Measurements from ENCODE around the gene HOXC10. TPM values are rescaled to one million over a fixed set of nuclear protein-coding genes. Genes with fewer than 3 reads are reported as not detected.

Gene HOXC10
- total and polyA plus RNA-seq, 2 of the 8 experiments (the other 6 are each of a cell fraction or from before 2014, with no cell fraction given), result not detected

GRCh38 chr12:53939141-53940108 is 45.5 kb upstream of the HOXC10 start:
- H2AK5ac ChIP-seq (ENCODE audit: low read depth, low read length), result no peak overlapping the region
- peak in 1 of 2 experiments; percentile 74 for DNase-seq (ENCODE audit: low read depth in 1 of 2, low spot score in 2 of 2)
- no peak overlapping the region for H3K56ac ChIP-seq (replicated peaks; ENCODE audit: insufficient read length, low read depth, low read length)
- H3K23me2 ChIP-seq (ENCODE audit: low read depth, low read length), result no peaks in the 10 kb centered on the region
- no peak overlapping the region for H2AFZ ChIP-seq (ENCODE audit: low read length)
- no peak overlapping the region; the same call in none of the 2 replicates for H3K18ac ChIP-seq (ENCODE audit: extremely low read depth, low read length)
- no peak overlapping the region for H2BK15ac ChIP-seq (ENCODE audit: low read length)
- H2BK20ac ChIP-seq (ENCODE audit: low read length), result no peak overlapping the region
- peaks cover 12 to 25% of the 10 kb centered on the region in 2 experiments for H4K20me1 ChIP-seq (replicated peaks in 1 of 2; ENCODE audit: control insufficient read depth in 1 of 2, insufficient read depth in 2 of 2, low read length in 2 of 2)
- H2BK12ac ChIP-seq (ENCODE audit: low read depth, low read length), result peak overlapping the region; percentile 50; the same call in 1 of the 2 replicates
- H4K5ac ChIP-seq (ENCODE audit: insufficient read length, low read depth, low read length), result no peak overlapping the region
- H3K14ac ChIP-seq (ENCODE audit: insufficient read length), result no peak overlapping the region
- peak overlapping the region; percentile 52 to 53 for H3K4me2 ChIP-seq (ENCODE audit: insufficient read depth in 1 of 2, low read depth in 2 of 2, low read length in 2 of 2)
- no peaks in the 10 kb centered on the region for H3K79me2 ChIP-seq (ENCODE audit: control insufficient read depth in 1 of 2, insufficient read depth in 2 of 2, low read length in 2 of 2)
- peaks cover 0 to 6% (median 0%) of the 10 kb centered on the region in 4 experiments; a peak in 1 of 8 replicates for H3K36me3 ChIP-seq (ENCODE audit: control insufficient read depth in 2 of 4, insufficient read depth in 4 of 4, low read length in 3 of 4)
- H3K4me1 ChIP-seq (replicated peaks in 1 of 4; ENCODE audit: control insufficient read depth in 3 of 4, insufficient read depth in 4 of 4, low read length in 3 of 4), result peaks cover 0 to 6% (median 5%) of the 10 kb centered on the region in 4 experiments; a peak in 4 of 7 replicates
- H3K79me1 ChIP-seq (ENCODE audit: low read depth, low read length), result no peaks in the 10 kb centered on the region
- 9% methylated on average over 62 of the region's 91 CpGs; no CpG with 5 or more reads in 1 of the 2 experiments for WGBS, 2 experiments (ENCODE audit: extremely low coverage in 1 of 2, insufficient coverage in 1 of 2, insufficient read length in 1 of 2, insufficient replicate concordance in 2 of 2, low coverage in 1 of 2, low lambda C conversion rate in 2 of 2, missing lambda C conversion rate in 1 of 2)
- CTCF ChIA-PET (ENCODE audit: partially characterized antibody), result interaction anchor here (0.6 to 2.5 kb wide), 15 partner anchors 11 to 276 kb away, joined by 3 to 9 read pairs (median 4); no protein-coding TSS in a partner anchor
- H3K23ac ChIP-seq (ENCODE audit: insufficient read length), result no peak overlapping the region
- POLR2A ChIA-PET (ENCODE audit: partially characterized antibody), result interaction anchor here (0.9 to 3.0 kb wide), 7 partner anchors 13 to 277 kb away, joined by 3 to 12 read pairs (median 3); no protein-coding TSS in a partner anchor
- peaks cover 90 to 100% (median 97%) of the 10 kb centered on the region in 4 experiments for H3K27me3 ChIP-seq (replicated peaks in 1 of 4; ENCODE audit: control insufficient read depth in 3 of 4, extremely low read depth in 1 of 4, insufficient read depth in 3 of 4, low read length in 3 of 4)
- no peak overlapping the region for H3K4ac ChIP-seq (replicated peaks; ENCODE audit: insufficient read length, low read depth, low read length)
- no peak for FAIRE-seq
- peak overlapping the region; percentile 35; the same call in 1 of the 2 replicates for H2BK5ac ChIP-seq (ENCODE audit: low read depth, low read length)
- H3K9me3 ChIP-seq (ENCODE audit: insufficient read depth in 2 of 2, low read depth in 1 of 2, low read length in 1 of 2), result no peaks in the 10 kb centered on the region
- peak overlapping the region; percentile 63; the same call in 1 of the 2 replicates for H4K8ac ChIP-seq (ENCODE audit: extremely low read depth, insufficient read depth, low read length)
- H3K9ac ChIP-seq (replicated peaks in 1 of 4; ENCODE audit: extremely low read depth in 1 of 4, low read depth in 3 of 4, low read length in 3 of 4), result no peak overlapping the region
- H3K27ac ChIP-seq (ENCODE audit: low read depth, low read length), result no peak overlapping the region
- no peak overlapping the region for H2BK120ac ChIP-seq (replicated peaks; ENCODE audit: low read depth, low read length)
- peak overlapping the region in 1 of 4 experiments; percentile 48; a peak in 2 of 8 replicates for H3K4me3 ChIP-seq (ENCODE audit: extremely low read depth in 1 of 4, insufficient read depth in 2 of 4, low read depth in 3 of 4, low read length in 4 of 4)
- no peak overlapping the region for H4K91ac ChIP-seq (replicated peaks; ENCODE audit: insufficient read length, low read length)
- TF ChIP-seq TBP (IDR thresholded peaks at IDR 0.05; ENCODE audit: low read depth, low read length) (no peak), CEBPB (IDR thresholded peaks at IDR 0.05; ENCODE audit: low read depth, low read length) (peak; percentile 92), SUZ12 (IDR thresholded peaks at IDR 0.05; ENCODE audit: low read length) (peak; percentile 95), TCF12 (IDR thresholded peaks at IDR 0.05; ENCODE audit: low read depth, low read length) (0 out of 2 replicates have a peak, but pooled peaks have one; percentile 38), PHF8 (conservative IDR thresholded peaks at IDR 0.05; ENCODE audit: low read depth, low read length) (no peak), EZH2 (IDR thresholded peaks at IDR 0.05; ENCODE audit: low read depth, low read length, severe bottlenecking) (peak; percentile 93), GABPA (IDR thresholded peaks at IDR 0.05; ENCODE audit: borderline replicate concordance, insufficient read depth, low read length) (no peak), KDM4A (IDR thresholded peaks at IDR 0.05; ENCODE audit: low read depth, low read length, severe bottlenecking) (peak; percentile 24), E2F6 (IDR thresholded peaks at IDR 0.05) (no peak), POLR2A (IDR thresholded peaks at IDR 0.05; ENCODE audit: control extremely low read depth in 1 of 2, low read depth in 2 of 2, low read length in 2 of 2) (no peak)
